H1 (cell line): ENCODE data around the gene GALNT2.

Source experiments
- CTCF ChIP-seq, 3 experiments: IDR thresholded peaks; 1 replicate in 2 of 3; 2 replicates in 1 of 3; pipeline versions ENCODE4 v1.5.1 to v1.6.1; 2011; ENCODE audit warnings: low read length in 3 of 3, mild to moderate bottlenecking in 3 of 3, inconsistent platforms in 2 of 3, low read depth in 1 of 3, moderate library complexity in 1 of 3; ENCODE audit not compliant: insufficient read depth in 1 of 3; ENCODE audit errors: control extremely low read depth in 1 of 3
- E2F6 ChIP-seq: IDR thresholded peaks from 2 replicates; pipeline ENCODE4 v1.6.1; 2012; ENCODE audit warnings: inconsistent platforms
- EP300 ChIP-seq, 2 experiments: IDR thresholded peaks; 1 replicate in 1 of 2; 2 replicates in 1 of 2; pipeline ENCODE4 v1.6.1; 2011 to 2012; ENCODE audit warnings: low read depth in 2 of 2, low read length in 2 of 2, mild to moderate bottlenecking in 2 of 2, borderline replicate concordance in 1 of 2, inconsistent platforms in 1 of 2, moderate library complexity in 1 of 2
- EZH2 ChIP-seq: fragments of 200-600 bp; sonication (generic); IDR thresholded peaks from 2 replicates; pipeline ENCODE4 v1.7.1; 2012; ENCODE audit warnings: low read depth, mild to moderate bottlenecking, moderate library complexity, low read length, inconsistent platforms; ENCODE audit not compliant: severe bottlenecking
- JUN ChIP-seq: IDR thresholded peaks from 2 replicates; pipeline ENCODE4 v1.6.1; 2011; ENCODE audit warnings: low read depth, mild to moderate bottlenecking, improper control_type of control experiment, low read length
- POLR2AphosphoS5 ChIP-seq: IDR thresholded peaks from 2 replicates; pipeline ENCODE4 v1.6.1; 2011; ENCODE audit warnings: low read depth, low read length
- RBBP5 ChIP-seq: IDR thresholded peaks from 2 replicates; pipeline ENCODE4 v1.7.1; 2012; ENCODE audit warnings: low read depth, mild to moderate bottlenecking, inconsistent platforms, low read length, moderate library complexity, borderline replicate concordance
- YY1 ChIP-seq: IDR thresholded peaks from 2 replicates; pipeline ENCODE4 v1.6.1; 2011; ENCODE audit warnings: low read depth, mild to moderate bottlenecking, low read length

- TF ChIP-seq EZH2 (no peak), JUN (no peak), E2F6 (no peak), CTCF (IDR thresholded peaks at IDR 0.05; ENCODE audit: control extremely low read depth in 1 of 3, insufficient read depth in 1 of 3, low read depth in 1 of 3, low read length in 3 of 3) (no peak), POLR2AphosphoS5 (no peak), YY1 (no peak), EP300 (IDR thresholded peaks at IDR 0.05; ENCODE audit: borderline replicate concordance in 1 of 2, low read depth in 2 of 2, low read length in 2 of 2) (no peak), RBBP5 (no peak)
These were observed 34.3 kb upstream of the GALNT2 start for GRCh38 chr1:230032516-230033281.
